Activated naive CD8-positive, alpha-beta T cell treated with anti-CD3 and anti-CD28 coated beads, Interleukin-2, amount 50 U/mL, for 24 hours (primary cell): ENCODE measurements around the gene ARHGAP44.
"Not testable (repeated sequence)": the region's sequence is repeated elsewhere in the genome, so short reads cannot be mapped to it uniquely, and the experiment has no call there.

Experiments
- ATAC-seq: fragments of 150-1000 bp; cut with Tn5 transposase; one replicate; pipeline ENCODE4 v1.10.0; 2021
- DNase-seq: peaks from one replicate; pipeline ENCODE4 v3.0.0; 2021
- H3K27ac Mint-ChIP-seq: one replicate; pipeline ENCODE4 v1.8.0; 2021; ENCODE audit warnings: mild to moderate bottlenecking, mixed read lengths
- H3K27me3 Mint-ChIP-seq: one replicate; pipeline ENCODE4 v1.8.0; 2021; ENCODE audit warnings: mixed read lengths
- H3K36me3 Mint-ChIP-seq: one replicate; pipeline ENCODE4 v1.8.0; 2021; ENCODE audit warnings: low read depth, mixed read lengths
- H3K4me1 Mint-ChIP-seq: one replicate; pipeline ENCODE4 v1.8.0; 2021; ENCODE audit warnings: mixed read lengths
- H3K4me3 Mint-ChIP-seq: one replicate; pipeline ENCODE4 v1.8.0; 2021; ENCODE audit warnings: mild to moderate bottlenecking, moderate library complexity, mixed read lengths
- H3K9me3 Mint-ChIP-seq: one replicate; pipeline ENCODE4 v1.8.0; 2021; ENCODE audit warnings: mixed read lengths

The ARHGAP44 gene

DNA sequence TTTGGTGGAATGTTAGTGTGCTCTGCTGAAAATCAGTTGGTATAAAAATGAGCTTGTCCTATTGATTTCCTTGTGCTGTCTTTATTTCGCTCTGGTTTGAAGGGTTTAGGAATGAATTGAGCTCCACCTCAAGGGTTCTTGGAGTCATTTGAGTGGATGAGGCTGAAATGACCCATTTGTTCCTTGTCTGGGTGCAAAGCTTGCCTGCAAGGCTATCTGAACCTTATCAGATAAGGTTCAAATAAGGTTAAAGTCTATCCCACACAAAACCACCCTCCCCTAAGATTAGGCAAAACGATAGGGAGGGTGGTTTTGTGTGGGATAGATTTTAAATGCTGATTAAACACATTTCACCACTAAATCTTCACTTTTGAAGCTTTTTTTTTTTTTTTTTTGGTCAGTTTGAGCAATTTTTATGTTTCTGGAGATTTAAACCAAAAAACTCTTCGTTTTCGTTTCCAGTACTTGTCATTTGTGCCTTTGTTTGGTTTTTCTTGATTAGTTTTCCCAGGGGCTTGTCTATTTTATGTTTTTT lies 62.7 kb downstream of the ARHGAP44 start:
- Mint-ChIP-seq H3K27ac (no peak overlapping the region), H3K4me3 (no peak overlapping the region), H3K36me3 (no peaks in the 10 kb centered on the region), H3K27me3 (no peaks in the 10 kb centered on the region), H3K9me3 (peaks cover 13% of the 10 kb centered on the region), H3K4me1 (no peaks in the 10 kb centered on the region)
- ATAC-seq (no peak), DNase-seq (no peak)

- Mint-ChIP-seq H3K4me1 (no peaks in the 10 kb centered on the region), H3K27me3 (no peaks in the 10 kb centered on the region), H3K4me3 (no peak overlapping the region), H3K27ac (no peak overlapping the region), H3K9me3 (peaks cover 13% of the 10 kb centered on the region), H3K36me3 (no peaks in the 10 kb centered on the region)
- DNase-seq (no peak), ATAC-seq (no peak)
Observed at GRCh38 chr17:12853921-12854320, 64.6 kb downstream of the ARHGAP44 start.

GRCh38 chr17:12856416-12856815 lies 67.1 kb downstream of the ARHGAP44 start:
- Mint-ChIP-seq H3K9me3 (peaks cover 16% of the 10 kb centered on the region), H3K4me3 (no peak overlapping the region), H3K36me3 (no peaks in the 10 kb centered on the region), H3K27ac (no peak overlapping the region), H3K4me1 (no peaks in the 10 kb centered on the region), H3K27me3 (no peaks in the 10 kb centered on the region)
- ATAC-seq (no peak), DNase-seq (no peak)

GRCh38 chr17:12857592-12857991 lies 68.3 kb downstream of the ARHGAP44 start:
- Mint-ChIP-seq H3K36me3 (no peaks in the 10 kb centered on the region), H3K4me3 (no peak overlapping the region), H3K27ac (no peak overlapping the region), H3K9me3 (peaks cover 11% of the 10 kb centered on the region), H3K27me3 (no peaks in the 10 kb centered on the region), H3K4me1 (no peaks in the 10 kb centered on the region)
- ATAC-seq: no peak
- no peak for DNase-seq

DNA sequence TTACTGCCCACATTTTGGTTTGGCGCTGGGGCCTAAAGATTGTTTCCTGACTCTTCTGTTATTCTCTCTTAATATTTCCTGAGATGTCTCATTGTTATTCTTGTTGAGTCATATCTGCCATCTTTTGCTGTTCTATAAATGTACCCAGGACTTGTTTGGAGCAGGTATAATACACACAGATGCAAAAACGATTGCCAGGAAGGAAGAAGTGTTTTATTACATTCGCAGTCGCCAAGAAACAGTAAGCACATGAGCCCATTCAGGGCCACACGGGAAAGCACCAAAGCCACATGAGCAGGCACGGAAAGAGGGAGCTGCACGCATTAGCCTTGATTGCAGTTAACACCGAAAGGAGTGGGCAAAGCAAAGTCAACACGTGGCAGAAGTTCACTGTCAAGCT lies 70.2 kb downstream of the ARHGAP44 start:
- DNase-seq (no peak), ATAC-seq (no peak)
- H3K9me3 Mint-ChIP-seq: peaks cover 4% of the 10 kb centered on the region
- H3K4me3 Mint-ChIP-seq: no peak overlapping the region
- no peaks in the 10 kb centered on the region for H3K27me3 Mint-ChIP-seq
- no peak overlapping the region for H3K27ac Mint-ChIP-seq
- H3K36me3 Mint-ChIP-seq: no peaks in the 10 kb centered on the region
- H3K4me1 Mint-ChIP-seq: no peaks in the 10 kb centered on the region

- no peaks in the 10 kb centered on the region for H3K4me1 Mint-ChIP-seq
- H3K27ac Mint-ChIP-seq: no peak overlapping the region
- ATAC-seq: no peak
- H3K4me3 Mint-ChIP-seq: no peak overlapping the region
- no peak for DNase-seq
- H3K9me3 Mint-ChIP-seq: peaks cover 4% of the 10 kb centered on the region
- H3K27me3 Mint-ChIP-seq: no peaks in the 10 kb centered on the region
- H3K36me3 Mint-ChIP-seq: no peaks in the 10 kb centered on the region
Observed at GRCh38 chr17:12865769-12866168, 76.5 kb downstream of the ARHGAP44 start.

- Mint-ChIP-seq H3K27ac (no peak overlapping the region), H3K4me1 (no peaks in the 10 kb centered on the region), H3K4me3 (no peak overlapping the region), H3K9me3 (peaks cover 4% of the 10 kb centered on the region), H3K27me3 (no peaks in the 10 kb centered on the region), H3K36me3 (no peaks in the 10 kb centered on the region)
- ATAC-seq: no peak
- DNase-seq: no peak
Observed at GRCh38 chr17:12866244-12866643, 76.9 kb downstream of the ARHGAP44 start.

DNA sequence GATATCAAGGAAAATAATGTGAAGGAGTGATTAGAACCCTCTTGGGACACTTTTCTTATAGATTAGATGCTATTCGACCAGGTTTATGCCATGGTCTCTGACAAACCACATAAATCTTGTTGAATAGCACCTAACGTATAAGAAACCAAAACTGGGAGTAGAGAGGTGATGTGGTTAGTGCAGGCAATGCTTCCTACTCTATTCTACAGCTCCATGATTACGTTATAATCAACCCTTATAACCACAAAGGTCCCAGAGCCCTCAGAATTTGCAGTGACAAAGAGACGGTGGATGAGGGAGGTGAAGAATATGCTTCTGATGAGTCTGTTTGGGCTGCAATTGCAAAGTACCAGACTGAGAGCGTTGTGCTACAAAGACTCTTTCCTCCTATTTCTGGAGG lies 78.4 kb downstream of the ARHGAP44 start:
- Mint-ChIP-seq H3K9me3 (peaks cover 6% of the 10 kb centered on the region), H3K4me3 (no peak overlapping the region), H3K27ac (no peak overlapping the region), H3K4me1 (no peaks in the 10 kb centered on the region), H3K27me3 (no peaks in the 10 kb centered on the region), H3K36me3 (no peaks in the 10 kb centered on the region)
- DNase-seq (no peak), ATAC-seq (no peak)

DNA sequence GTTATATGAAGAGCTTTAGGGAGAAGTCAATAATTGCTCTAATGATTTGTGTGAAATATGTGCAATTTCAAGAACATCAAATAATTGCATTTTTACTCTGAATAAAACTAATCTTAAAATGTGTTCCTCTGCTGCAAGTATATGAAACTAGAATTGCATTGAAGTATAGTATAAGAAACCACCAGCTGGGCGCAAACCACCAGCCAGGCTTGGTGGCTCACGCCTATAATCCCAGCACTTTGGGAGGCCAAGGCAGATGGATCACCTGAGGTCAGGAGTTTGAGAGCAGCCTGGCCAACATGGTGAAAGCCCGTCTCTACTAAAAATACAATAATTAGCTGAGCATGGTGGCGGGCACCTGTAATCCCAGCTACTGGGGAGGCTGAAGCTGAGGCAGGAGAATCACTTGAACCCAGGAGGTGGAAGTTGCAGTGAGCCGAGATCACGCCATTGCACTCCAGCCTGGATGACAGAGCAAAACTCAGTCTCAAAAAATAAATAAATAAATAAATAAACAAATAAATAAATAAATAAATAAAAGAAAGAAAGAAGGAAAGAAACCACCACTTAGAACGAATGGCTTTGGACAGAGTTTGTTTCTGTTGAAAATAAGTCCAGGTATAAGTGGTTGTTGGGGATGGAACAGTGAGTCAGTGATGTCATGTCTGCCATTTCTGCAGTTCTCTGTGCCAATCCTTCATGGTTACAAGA lies 84.3 kb downstream of the ARHGAP44 start:
- not testable (repeated sequence) for H3K27me3 Mint-ChIP-seq, H3K4me3 Mint-ChIP-seq, H3K36me3 Mint-ChIP-seq, H3K27ac Mint-ChIP-seq, H3K4me1 Mint-ChIP-seq, ATAC-seq, DNase-seq
- H3K9me3 Mint-ChIP-seq: peaks cover 17% of the 10 kb centered on the region

DNA sequence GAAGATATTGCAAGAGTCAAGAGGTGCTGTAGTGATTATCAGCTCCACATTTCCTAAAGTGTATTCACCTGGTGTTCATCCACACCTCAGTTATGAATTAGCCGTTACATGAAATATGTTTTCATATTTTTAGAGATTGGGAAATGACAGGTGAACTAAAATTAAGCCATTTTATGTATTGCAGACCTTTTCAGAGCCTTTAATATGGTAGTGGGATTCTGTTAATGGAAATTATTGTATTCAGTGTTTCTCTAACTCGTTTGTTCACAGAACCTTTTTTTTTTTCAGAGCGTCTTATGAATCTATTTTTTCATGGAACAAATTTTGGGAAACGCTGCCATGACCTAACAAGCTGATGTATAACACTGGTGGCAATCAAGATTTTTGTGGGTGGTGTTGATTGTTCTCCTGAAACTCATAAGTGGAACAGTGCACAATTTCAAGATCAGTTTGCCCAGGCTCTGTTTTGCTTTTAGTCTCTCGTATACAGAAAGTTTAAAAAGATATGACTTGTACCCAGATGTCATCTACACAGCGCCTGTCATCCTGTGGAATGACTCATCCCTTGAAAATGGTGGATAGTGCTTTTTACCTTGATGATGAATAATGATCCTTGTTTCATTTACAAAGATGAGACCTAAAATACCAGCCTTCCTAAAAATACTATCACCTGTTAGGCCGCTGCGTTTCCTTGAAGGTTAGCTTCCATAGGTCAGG lies 88.8 kb downstream of the ARHGAP44 start:
- no peak overlapping the region for H3K4me3 Mint-ChIP-seq
- no peak for DNase-seq

DNA sequence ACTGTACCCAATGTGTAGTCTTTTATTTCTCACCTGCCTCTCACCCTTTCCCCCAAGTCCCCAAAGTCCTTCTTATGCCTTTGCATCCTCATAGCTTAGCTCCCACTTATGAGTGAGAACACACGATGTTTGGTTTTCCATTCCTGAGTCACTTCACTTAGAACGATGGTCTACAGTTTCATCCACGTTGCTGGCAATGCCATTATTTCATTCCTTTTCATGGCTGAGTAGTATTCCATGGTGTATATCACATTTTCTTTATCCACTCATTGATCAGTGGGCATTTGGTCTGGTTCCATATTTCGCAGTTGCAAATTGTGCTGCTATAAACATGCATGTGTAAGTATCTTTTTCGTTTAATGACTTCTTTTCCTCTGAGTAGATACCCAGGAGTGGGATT lies 89.8 kb downstream of the ARHGAP44 start:
- H3K9me3 Mint-ChIP-seq, H3K36me3 Mint-ChIP-seq, ATAC-seq, H3K4me1 Mint-ChIP-seq, H3K4me3 Mint-ChIP-seq, DNase-seq, H3K27ac Mint-ChIP-seq, H3K27me3 Mint-ChIP-seq: not testable (repeated sequence)

More for the DNA sequence above, 88.8 kb downstream of the ARHGAP44 start:
- no peak for ATAC-seq
- Mint-ChIP-seq H3K4me1 (no peaks in the 10 kb centered on the region), H3K9me3 (peaks cover 11% of the 10 kb centered on the region), H3K27ac (no peak overlapping the region), H3K36me3 (no peaks in the 10 kb centered on the region), H3K27me3 (no peaks in the 10 kb centered on the region)

GRCh38 chr17:12883472-12883871 lies 94.2 kb downstream of the ARHGAP44 start:
- ATAC-seq: no peak
- Mint-ChIP-seq H3K4me3 (no peak overlapping the region), H3K36me3 (no peaks in the 10 kb centered on the region), H3K4me1 (no peaks in the 10 kb centered on the region), H3K27ac (no peak overlapping the region), H3K27me3 (no peaks in the 10 kb centered on the region), H3K9me3 (peaks cover 11% of the 10 kb centered on the region)
- no peak for DNase-seq

DNA sequence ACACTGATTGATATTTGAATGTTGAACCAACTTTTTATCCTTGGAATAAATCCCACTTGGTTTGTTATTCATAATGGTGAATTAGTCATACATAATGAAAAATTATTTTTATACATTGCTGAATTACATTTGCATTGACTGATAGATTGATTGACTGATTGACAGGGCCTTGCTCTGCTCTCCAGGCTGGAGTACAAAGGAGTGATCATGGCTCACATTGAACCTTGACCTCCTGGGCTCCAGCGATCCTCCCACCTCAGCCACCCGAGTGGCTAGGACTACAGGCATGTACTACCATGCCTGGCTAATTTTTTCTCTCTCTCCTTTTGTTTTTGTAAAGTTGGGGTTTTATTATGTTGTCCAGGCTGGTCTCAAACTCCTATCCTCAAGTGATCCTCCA lies 97.8 kb downstream of the ARHGAP44 start:
- DNase-seq: no peak
- H3K4me3 Mint-ChIP-seq: no peak overlapping the region
- peaks cover 20% of the 10 kb centered on the region for H3K9me3 Mint-ChIP-seq
- no peaks in the 10 kb centered on the region for H3K4me1 Mint-ChIP-seq
- H3K27me3 Mint-ChIP-seq: peaks cover 2% of the 10 kb centered on the region
- H3K36me3 Mint-ChIP-seq: no peaks in the 10 kb centered on the region
- no peak for ATAC-seq
- H3K27ac Mint-ChIP-seq: no peak overlapping the region

DNA sequence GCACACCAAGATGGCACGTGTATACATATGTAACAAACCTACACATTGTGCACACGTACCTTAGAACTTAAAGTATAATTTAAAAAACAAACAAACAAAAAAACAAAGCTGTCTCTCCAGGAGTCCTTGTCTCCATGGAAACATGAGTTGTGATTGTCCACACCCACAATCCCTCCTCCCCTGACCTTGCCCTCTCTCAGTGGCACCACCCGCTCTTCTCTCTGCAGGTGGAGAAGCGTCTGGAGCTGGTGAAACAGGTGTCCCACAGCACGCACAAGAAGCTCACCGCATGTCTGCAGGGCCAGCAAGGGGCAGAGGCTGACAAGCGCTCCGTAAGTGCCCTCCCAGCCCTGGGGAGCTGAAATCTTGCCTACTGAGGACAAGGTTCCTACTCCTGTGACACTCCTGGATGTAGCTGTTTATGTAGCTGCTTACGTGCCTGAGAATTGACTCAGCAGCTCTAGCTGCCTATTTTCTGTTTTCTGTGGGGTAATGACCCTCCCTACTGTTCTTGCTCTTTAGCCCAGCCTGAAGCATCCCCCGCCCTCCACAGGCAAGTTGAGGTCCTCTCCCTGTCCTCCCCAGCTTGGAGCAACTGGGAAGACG lies 107.0 kb downstream of the ARHGAP44 start:
- DNase-seq: no peak
- Mint-ChIP-seq H3K4me1 (no peaks in the 10 kb centered on the region), H3K36me3 (no peaks in the 10 kb centered on the region), H3K27ac (no peak overlapping the region), H3K4me3 (no peak overlapping the region), H3K9me3 (peaks cover 24% of the 10 kb centered on the region), H3K27me3 (peaks cover 2% of the 10 kb centered on the region)
- ATAC-seq: no peak

GRCh38 chr17:12898110-12898509 lies 108.8 kb downstream of the ARHGAP44 start:
- ATAC-seq (no peak), DNase-seq (no peak)
- H3K4me1 Mint-ChIP-seq: no peaks in the 10 kb centered on the region
- H3K27me3 Mint-ChIP-seq: peaks cover 2% of the 10 kb centered on the region
- no peaks in the 10 kb centered on the region for H3K36me3 Mint-ChIP-seq
- H3K4me3 Mint-ChIP-seq: no peak overlapping the region
- no peak overlapping the region for H3K27ac Mint-ChIP-seq
- H3K9me3 Mint-ChIP-seq: peaks cover 16% of the 10 kb centered on the region
